Body of pancreas (tissue), 4 donors: Measurements from ENCODE around the gene COBLL1.

Experiments
- CTCF ChIP-seq, 7 experiments: fragments of 450-650 bp in 4 of 7; fragments of 200-600 bp in 3 of 7; sonication (generic) in 3 of 7; IDR thresholded peaks; one replicate each; pipeline ENCODE4 v1.5.1; 2016 to 2019; ENCODE audit warnings: antibody characterized with exemption in 7 of 7
- POLR2A ChIP-seq, 3 donors: fragments of 450-650 bp; IDR thresholded peaks; one replicate each; pipeline ENCODE4 v1.6.1; 2016; ENCODE audit warnings: antibody characterized with exemption in 3 of 3, mild to moderate bottlenecking in 2 of 3

GRCh38 chr2:164890544-164890943 lies 48.9 kb upstream of the COBLL1 start:
- TF ChIP-seq CTCF (IDR thresholded peaks at IDR 0.05) (no peak), POLR2A (IDR thresholded peaks at IDR 0.05) (no peak)
